GM12878 (cell line): ENCODE measurements around the gene BEST4.

ENCODE experiments used
- CHD2 ChIP-seq: IDR thresholded peaks from 2 replicates; pipeline ENCODE4 v1.6.1; 2011; ENCODE audit warnings: low read depth, low read length, improper control_type of control experiment, borderline replicate concordance
- CTCF ChIP-seq, 3 experiments: IDR thresholded peaks in 2 of 3; conservative IDR thresholded peaks in 1 of 3; 2 replicates each; pipeline ENCODE4 v1.5.1; 2011; ENCODE audit warnings: low read depth in 3 of 3, low read length in 3 of 3, mild to moderate bottlenecking in 3 of 3, control low read depth in 2 of 3, moderate library complexity in 2 of 3, inconsistent platforms in 1 of 3, mixed read lengths in 1 of 3; ENCODE audit not compliant: control insufficient read depth in 2 of 3, insufficient read depth in 1 of 3; ENCODE audit errors: extremely low read depth in 1 of 3
- E2F4 ChIP-seq: IDR thresholded peaks from 2 replicates; pipeline ENCODE4 v1.6.1; 2012; ENCODE audit warnings: low read depth, low read length, improper control_type of control experiment
- EP300 ChIP-seq, 2 experiments: fragments of 150-350 bp in 1 of 2; IDR thresholded peaks; 2 replicates each; pipeline ENCODE4 v1.6.1; 2011 to 2012; ENCODE audit warnings: low read depth in 2 of 2, low read length in 2 of 2, borderline replicate concordance in 1 of 2, improper control_type of control experiment in 1 of 2, inconsistent platforms in 1 of 2; ENCODE audit not compliant: control insufficient read depth in 1 of 2
- MLLT1 ChIP-seq: fragments of 450-650 bp; IDR thresholded peaks from 2 replicates; pipeline ENCODE4 v1.6.1; 2016; ENCODE audit warnings: mild to moderate bottlenecking
- POLR2A ChIP-seq: IDR thresholded peaks from 2 replicates; pipeline ENCODE4 v1.6.1; 2011; ENCODE audit warnings: low read depth, mild to moderate bottlenecking, low read length
- POLR2AphosphoS5 ChIP-seq: IDR thresholded peaks from 2 replicates; pipeline ENCODE4 v1.6.1; 2011; ENCODE audit warnings: mild to moderate bottlenecking, low read length, inconsistent platforms
- TAF1 ChIP-seq: IDR thresholded peaks from 2 replicates; pipeline ENCODE4 v1.6.1; 2011; ENCODE audit warnings: mild to moderate bottlenecking, low read depth, low read length, borderline replicate concordance
- TCF12 ChIP-seq: IDR thresholded peaks from 2 replicates; pipeline ENCODE4 v1.6.1; 2011; ENCODE audit warnings: low read depth, mild to moderate bottlenecking, low read length

- TF ChIP-seq E2F4 = no peak
- TF ChIP-seq CTCF (IDR thresholded peaks at IDR 0.05 in 2 of 3, conservative IDR thresholded peaks at IDR 0.05 in 1 of 3; ENCODE audit: control insufficient read depth in 2 of 3, extremely low read depth in 1 of 3, insufficient read depth in 1 of 3, low read depth in 3 of 3, low read length in 3 of 3) = no peak
- TF ChIP-seq POLR2AphosphoS5 = no peak
- TF ChIP-seq POLR2A = no peak
- TF ChIP-seq EP300 (IDR thresholded peaks at IDR 0.05; ENCODE audit: borderline replicate concordance in 1 of 2, control insufficient read depth in 1 of 2, low read depth in 2 of 2, low read length in 2 of 2) = no peak
- TF ChIP-seq TCF12 = no peak
- no peak for TF ChIP-seq TAF1
- no peak for TF ChIP-seq CHD2
- 0 out of 2 replicates have a peak, but pooled peaks have one; percentile 30 for TF ChIP-seq MLLT1
These were observed 7.3 kb downstream of the BEST4 start for GRCh38 chr1:44780583-44781121.
